ENCODE results near the gene TBC1D9.

TBC1D9 gene

GRCh38 chr4:140688711-140689598 is 67.2 kb downstream of the TBC1D9 start:
- no peak for DNase-seq

- no peak for DNase-seq
Measured at GRCh38 chr4:140686796-140687195, 69.4 kb downstream of the TBC1D9 start.

GRCh38 chr4:140684314-140684713 is 71.9 kb downstream of the TBC1D9 start:
- DNase-seq = no peak

GRCh38 chr4:140681201-140681600 is 75.0 kb downstream of the TBC1D9 start:
- no peak for DNase-seq

- no peak for DNase-seq
Measured at GRCh38 chr4:140680686-140681085, 75.5 kb downstream of the TBC1D9 start.

- no peak for DNase-seq
Measured at GRCh38 chr4:140679576-140679975, 76.6 kb downstream of the TBC1D9 start.

- DNase-seq = no peak
Measured at GRCh38 chr4:140675599-140676231, 80.5 kb downstream of the TBC1D9 start.

- DNase-seq = no peak
Measured at GRCh38 chr4:140673729-140674128, 82.5 kb downstream of the TBC1D9 start.

GRCh38 chr4:140672416-140672815 is 83.8 kb downstream of the TBC1D9 start:
- no peak for DNase-seq

- no peak for DNase-seq
Measured at GRCh38 chr4:140668111-140668510, 88.1 kb downstream of the TBC1D9 start.

GRCh38 chr4:140666889-140667614 is 89.1 kb downstream of the TBC1D9 start:
- DNase-seq = no peak

- no peak for DNase-seq
Measured at GRCh38 chr4:140662082-140662869, 93.9 kb downstream of the TBC1D9 start.

GRCh38 chr4:140661550-140661949 is 94.6 kb downstream of the TBC1D9 start:
- DNase-seq = no peak

GRCh38 chr4:140659943-140660700 is 96.1 kb downstream of the TBC1D9 start:
- no peak for DNase-seq

GRCh38 chr4:140654495-140654814 is 101.7 kb downstream of the TBC1D9 start:
- no peak for DNase-seq

- no peak for DNase-seq
Measured at GRCh38 chr4:140653718-140654494, 102.3 kb downstream of the TBC1D9 start.

GRCh38 chr4:140652601-140653000 is 103.6 kb downstream of the TBC1D9 start:
- no peak for DNase-seq

- no peak for DNase-seq
Measured at GRCh38 chr4:140648716-140649308, 107.4 kb downstream of the TBC1D9 start.

- DNase-seq = no peak
Measured at GRCh38 chr4:140645614-140646412, 110.4 kb downstream of the TBC1D9 start.

GRCh38 chr4:140645196-140645595 is 111.0 kb downstream of the TBC1D9 start:
- DNase-seq = no peak

Data from hematopoietic multipotent progenitor cell treated with erythropoietin and hydrocortisone succinate and interleukin-3 and kit ligand, for 6 days (in vitro differentiated cells).